GM21529 (cell line): Measurements from ENCODE around the gene CBX5.
"Not testable (repeated sequence)": the region's sequence is repeated elsewhere in the genome, so short reads cannot be mapped to it uniquely, and the experiment has no call there.

Experiments
- ATAC-seq: cut with Tn5 transposase; IDR thresholded peaks from one replicate; pipeline ENCODE4 v1.9.1; 2021; ENCODE audit not compliant: unreplicated experiment

Gene CBX5

GRCh38 chr12:54294953-54295566 is 15.1 kb upstream of the CBX5 start:
- no peak for ATAC-seq

DNA sequence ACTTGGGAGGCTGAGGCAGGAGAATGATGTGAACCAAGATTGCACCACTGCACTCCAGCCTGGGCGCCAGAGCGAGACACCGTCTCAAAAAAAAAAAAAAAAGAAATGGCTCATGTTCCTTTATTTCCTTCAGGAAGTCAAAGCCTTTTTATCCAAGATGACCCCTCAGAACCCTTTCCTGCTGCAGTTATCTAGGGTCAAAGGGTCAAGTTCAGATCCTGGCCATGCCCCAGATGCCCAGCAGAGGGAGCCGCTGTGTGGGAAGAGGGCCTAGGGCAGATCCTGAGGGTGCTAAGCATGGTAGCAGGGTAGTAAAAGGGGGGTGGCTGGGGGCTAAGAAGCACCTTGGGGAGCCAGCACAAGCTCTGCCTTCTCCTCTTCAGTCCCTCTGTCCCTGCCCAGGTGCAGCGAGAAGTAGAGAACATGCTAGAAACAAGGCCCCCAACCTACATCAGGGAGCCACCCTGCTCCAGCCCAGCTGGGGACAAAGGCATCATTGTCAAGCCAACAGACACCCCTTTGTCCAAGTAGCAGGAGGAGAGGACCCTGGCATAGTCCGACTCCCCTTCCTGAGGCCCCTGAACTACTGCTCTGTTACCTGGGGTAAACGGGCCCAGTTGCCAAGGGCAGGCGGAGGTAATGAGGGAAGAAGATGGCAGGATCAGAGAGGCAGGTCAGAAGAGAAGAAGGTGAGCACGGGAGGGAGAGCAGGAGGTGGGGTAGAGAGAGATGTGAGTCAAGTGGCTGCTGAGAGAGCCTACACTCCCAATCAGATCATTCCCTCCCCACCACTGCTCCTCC is 14.4 kb upstream of the CBX5 start:
- ATAC-seq: peak; percentile 53

- no peak for ATAC-seq
Measured at GRCh38 chr12:54292931-54293241, 13.0 kb upstream of the CBX5 start.

- ATAC-seq: no peak
Measured at GRCh38 chr12:54292083-54292930, 12.4 kb upstream of the CBX5 start.

GRCh38 chr12:54287261-54288157 is 7.6 kb upstream of the CBX5 start:
- no peak for ATAC-seq

DNA sequence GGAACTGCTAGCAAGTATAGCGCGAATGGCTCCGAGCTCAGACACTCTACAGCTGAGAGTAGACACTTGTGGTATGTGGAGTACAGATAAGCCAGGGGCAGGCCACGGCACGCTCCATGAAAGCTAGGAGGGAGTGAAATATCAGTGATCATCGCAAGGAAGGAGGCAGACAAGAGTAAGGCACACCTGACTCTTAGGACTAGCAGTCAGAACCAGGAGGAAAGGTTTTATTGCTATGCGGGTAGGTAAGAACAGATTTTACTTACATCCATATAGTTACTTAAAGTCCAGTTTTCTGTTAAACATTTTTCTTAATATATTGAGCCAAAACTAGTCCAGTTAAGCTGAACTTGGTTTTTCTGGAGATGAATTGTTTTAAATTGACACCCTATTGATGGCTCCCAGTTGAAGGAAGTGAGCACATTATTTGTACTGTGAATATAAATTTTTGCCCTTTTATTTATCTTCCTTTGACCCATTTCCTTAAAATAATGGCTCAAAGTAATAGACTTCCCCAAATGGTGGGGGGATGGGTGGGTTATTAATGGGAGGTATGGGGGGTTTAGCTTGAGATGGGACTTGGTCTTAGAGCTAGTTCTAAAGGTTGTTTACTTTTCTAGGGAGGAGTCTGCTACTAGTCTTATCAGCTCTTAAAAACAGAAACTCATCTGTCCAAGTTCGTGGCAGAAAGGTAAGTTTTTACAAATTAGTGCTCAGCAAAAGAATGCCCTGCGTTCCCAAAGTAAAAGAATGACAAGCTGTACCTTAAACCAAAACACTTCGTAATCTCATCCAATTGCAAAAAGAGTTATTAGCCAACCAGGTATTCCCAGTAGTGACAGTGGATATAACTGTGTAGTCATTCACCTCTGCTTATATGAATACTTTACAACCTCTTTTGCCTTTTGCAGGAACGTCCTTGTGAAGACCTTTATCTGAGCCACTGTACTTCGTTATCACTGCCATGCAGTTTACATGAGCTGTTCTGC is 6.4 kb upstream of the CBX5 start:
- ATAC-seq: no peak

DNA sequence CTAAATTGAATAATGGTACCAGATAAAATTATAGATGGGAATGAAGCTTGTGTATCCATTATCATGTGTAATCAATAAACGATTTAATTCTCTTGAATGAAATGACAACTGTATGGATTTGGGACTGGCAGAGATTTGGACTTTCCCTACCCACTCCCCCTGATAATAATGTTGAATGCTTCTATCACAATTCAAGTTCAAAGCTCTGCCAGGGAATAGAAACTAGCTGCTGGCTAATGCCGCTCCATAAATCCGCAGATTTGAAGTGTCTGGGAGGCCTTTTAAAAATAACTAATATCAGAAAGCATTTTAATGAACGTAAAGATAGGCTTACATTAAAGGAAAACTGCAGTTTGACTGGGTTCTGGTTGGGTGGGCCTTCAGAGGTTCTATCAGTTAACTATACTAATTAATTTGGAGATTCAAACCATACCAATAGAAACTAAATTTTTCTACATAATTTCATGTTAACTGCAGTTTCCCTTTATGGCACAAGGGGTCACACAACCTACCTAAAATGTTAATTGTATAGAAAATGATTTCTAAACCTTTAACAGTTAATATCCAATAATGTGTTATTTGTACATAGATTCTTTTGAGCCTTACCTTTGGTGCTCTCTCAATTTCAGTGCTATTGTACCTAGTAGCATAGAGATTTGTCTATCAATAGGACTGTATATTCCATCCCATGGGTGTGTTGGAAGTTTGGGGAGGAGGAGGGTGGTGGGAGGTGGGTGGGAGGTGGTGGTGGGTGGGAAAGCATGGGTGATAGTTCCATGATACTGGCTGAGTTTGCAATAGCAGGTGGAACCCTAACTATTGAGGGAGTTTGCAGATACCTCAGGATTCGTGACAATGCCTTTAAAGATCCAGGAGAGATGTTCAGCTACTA is 5.5 kb upstream of the CBX5 start:
- ATAC-seq: no peak

- not testable (repeated sequence) for ATAC-seq
Measured at GRCh38 chr12:54284070-54284780, 4.3 kb upstream of the CBX5 start.

GRCh38 chr12:54282949-54283593 is 3.1 kb upstream of the CBX5 start:
- no peak for ATAC-seq

DNA sequence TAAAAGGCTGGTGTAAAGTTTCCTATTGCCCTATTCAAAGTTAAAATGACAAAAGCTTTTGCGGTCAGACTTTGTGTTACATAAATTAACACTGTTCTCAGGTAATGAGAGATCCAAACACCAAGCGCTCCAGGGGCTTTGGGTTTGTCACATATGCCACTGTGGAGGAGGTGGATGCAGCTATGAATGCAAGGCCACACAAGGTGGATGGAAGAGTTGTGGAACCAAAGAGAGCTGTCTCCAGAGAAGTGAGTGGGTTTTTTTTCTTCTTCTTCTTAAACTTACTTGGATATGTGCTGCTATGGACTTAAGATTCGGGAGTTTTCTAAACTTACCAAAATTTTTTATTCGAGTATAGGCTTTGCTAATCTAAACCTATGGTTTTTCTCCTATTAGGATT is 1.8 kb upstream of the CBX5 start:
- not testable (repeated sequence) for ATAC-seq

DNA sequence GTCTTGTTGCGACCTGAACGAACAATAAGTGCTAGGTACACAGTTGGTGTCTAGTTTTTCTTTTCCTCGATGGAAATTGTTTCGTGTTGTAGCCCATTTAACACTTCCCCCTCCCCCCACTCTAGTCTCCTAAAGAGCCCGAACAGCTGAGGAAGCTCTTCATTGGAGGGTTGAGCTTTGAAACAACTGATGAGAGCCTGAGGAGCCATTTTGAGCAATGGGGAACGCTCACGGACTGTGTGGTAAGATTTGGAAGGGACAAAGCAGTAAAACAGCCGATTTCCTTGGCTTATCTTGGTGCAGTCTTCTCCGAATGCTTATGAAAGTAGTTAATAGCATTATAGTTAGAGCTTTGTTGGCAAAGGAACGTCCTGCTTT is 1.3 kb upstream of the CBX5 start:
- not testable (repeated sequence) for ATAC-seq

DNA sequence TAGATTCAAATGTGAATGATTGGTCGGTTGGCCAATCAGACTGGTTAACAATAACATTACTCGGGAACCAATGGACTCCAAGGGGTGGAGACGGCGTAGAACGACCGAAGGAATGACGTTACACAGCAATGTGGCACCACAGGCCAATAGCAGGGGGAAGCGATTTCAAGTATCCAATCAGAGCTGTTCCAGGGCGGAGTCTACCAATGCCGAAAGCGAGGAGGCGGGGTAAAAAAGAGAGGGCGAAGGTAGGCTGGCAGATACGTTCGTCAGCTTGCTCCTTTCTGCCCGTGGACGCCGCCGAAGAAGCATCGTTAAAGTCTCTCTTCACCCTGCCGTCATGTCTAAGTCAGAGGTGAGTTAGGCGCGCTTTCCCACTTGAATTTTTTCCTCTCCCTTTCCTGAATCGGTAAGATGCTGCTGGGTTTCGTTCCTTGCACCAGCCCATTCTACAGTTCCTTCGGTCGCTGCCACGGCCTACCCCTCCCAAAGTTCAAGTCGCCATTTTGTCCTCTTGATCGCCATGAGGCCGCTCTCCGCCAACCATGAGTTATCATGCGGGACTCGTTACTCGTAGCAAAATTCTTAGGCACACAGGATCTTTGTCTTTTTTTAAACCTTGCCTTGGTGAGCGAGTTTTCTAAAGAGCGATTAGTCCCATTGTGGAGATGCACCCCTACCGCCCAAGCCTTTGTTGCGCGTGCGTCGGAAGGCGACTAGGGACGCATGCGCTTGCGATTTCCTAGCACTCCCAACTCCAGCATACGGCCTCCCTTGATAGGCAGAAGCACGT is 742 bp upstream of the CBX5 start, which contains the start of gene HNRNPA1:
Gene HNRNPA1 (plus strand): TSS at position 259 of the 793 bp plus-strand sequence. CDS start 82 bp downstream, at position 341.
- ATAC-seq: peak; percentile 84

- no peak for ATAC-seq
Measured at GRCh38 chr12:54279227-54279631, 693 bp downstream of the CBX5 start.

DNA sequence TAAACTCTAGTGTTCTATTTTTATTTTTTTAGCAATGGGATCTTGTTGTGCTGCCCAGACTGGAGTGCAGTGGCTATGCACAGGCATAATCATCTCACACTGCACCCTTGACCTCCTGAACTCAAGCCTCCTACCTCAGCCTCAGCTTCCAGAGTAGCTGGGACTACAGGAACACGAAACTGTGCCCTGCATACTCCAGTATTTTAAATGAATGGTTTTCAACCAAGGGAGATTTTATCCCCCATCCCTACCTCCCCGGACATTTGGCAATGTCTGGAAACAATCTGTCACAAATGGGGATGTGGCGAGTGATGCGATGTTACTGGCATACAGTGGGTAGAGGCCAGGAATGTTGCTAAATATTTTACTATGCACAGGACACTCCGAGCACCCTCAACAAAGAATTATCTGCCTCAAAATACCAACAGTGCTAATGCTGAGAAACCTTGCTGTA is 2.1 kb downstream of the CBX5 start:
- no peak for ATAC-seq

DNA sequence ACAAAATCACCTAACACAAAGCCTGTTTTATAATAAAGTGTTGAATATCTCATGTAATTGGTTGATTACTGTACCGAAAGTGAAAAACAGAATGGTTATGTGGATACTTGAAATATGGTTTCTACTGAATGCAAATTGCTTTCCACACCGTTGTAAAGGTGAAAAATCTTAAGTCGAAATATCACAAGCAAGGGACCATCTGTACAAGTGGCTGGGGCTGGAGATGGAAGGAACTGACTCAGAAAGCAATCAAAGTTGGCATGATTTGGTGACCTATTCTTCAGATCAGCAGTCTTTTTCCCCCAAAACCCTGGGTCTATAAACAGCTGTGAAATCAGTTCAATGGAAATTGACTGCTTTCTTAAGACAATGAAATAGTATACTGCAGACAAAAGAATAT is 3.6 kb downstream of the CBX5 start:
- ATAC-seq: no peak

- ATAC-seq: no peak
Measured at GRCh38 chr12:54273981-54274380, 5.9 kb downstream of the CBX5 start.

DNA sequence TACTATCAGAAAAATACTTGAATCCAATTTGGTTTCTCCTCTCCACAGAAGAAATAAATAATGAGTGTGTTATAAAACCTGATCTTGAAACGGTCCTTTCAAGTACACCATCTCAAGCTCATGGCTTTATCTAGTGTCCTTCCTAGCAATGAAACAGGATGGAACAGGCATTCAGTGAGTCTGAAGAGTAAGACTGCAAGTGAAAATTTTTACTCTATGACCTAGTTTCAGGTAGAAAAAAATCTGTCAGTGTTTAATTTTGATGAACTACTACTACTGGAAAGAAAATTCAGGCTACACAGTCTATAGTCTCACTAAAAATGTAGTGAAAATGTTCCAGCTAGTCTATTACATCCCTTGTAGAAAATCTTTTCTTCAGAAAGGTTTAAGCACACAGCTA is 7.7 kb downstream of the CBX5 start:
- ATAC-seq: peak; percentile 49
